ENCODE data around the gene ZNF276.
"Not testable (repeated sequence)": the region's sequence is repeated elsewhere in the genome, so short reads cannot be mapped to it uniquely, and the experiment has no call there.

DNA sequence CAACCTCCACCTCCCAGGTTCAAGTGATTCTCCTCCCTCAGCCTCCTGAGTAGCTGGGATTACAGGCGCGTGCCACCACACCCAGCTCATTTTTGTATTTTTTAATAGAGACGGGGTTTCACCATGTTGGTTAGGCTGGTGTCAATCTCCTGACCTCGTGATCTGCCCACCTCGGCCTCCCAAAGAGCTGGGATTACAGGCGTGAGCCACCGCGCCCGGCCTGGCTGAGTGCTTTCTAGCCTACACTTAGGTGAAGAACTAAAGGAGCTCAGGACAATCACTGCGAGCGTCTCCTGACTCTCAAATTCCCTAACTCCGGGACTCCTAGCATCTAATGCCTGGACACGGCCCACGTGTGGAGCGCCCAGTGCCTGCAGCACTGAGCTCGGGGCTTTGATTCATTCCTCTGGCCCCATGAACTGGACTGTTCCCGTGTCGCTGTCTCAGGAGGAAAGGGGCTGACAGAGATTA lies 21.7 kb upstream of the ZNF276 start:
- TF ChIP-seq, protein P1, sequence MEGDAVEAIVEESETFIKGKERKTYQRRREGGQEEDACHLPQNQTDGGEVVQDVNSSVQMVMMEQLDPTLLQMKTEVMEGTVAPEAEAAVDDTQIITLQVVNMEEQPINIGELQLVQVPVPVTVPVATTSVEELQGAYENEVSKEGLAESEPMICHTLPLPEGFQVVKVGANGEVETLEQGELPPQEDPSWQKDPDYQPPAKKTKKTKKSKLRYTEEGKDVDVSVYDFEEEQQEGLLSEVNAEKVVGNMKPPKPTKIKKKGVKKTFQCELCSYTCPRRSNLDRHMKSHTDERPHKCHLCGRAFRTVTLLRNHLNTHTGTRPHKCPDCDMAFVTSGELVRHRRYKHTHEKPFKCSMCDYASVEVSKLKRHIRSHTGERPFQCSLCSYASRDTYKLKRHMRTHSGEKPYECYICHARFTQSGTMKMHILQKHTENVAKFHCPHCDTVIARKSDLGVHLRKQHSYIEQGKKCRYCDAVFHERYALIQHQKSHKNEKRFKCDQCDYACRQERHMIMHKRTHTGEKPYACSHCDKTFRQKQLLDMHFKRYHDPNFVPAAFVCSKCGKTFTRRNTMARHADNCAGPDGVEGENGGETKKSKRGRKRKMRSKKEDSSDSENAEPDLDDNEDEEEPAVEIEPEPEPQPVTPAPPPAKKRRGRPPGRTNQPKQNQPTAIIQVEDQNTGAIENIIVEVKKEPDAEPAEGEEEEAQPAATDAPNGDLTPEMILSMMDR (IDR thresholded peaks at IDR 0.05): not testable (repeated sequence)
- TF ChIP-seq POLR2A (IDR thresholded peaks at IDR 0.05): not testable (repeated sequence)

Data from thyroid gland (tissue), 4 donors.